ENCODE measurements around the gene KCNK18.

- TF ChIP-seq POLR2AphosphoS5 (IDR thresholded peaks at IDR 0.05; ENCODE audit: low read depth, low read length) (no peak), POLR2A (IDR thresholded peaks at IDR 0.05; ENCODE audit: low read depth, low read length) (no peak), TAF1 (IDR thresholded peaks at IDR 0.05; ENCODE audit: borderline replicate concordance, low read depth, low read length) (no peak)
These were observed 44.5 kb downstream of the KCNK18 start for GRCh38 chr10:117241541-117242462.
